K562 (cell line): ENCODE results near the gene MIX23. TPM values are rescaled to one million over a fixed set of nuclear protein-coding genes. Genes with fewer than 3 reads are reported as not detected.

Experiments
- BRF1 ChIP-seq: IDR thresholded peaks from 3 replicates; pipeline ENCODE4 v1.6.1; 2011; ENCODE audit warnings: borderline replicate concordance, mild to moderate bottlenecking; ENCODE audit not compliant: insufficient read length; ENCODE audit errors: extremely low read depth
- CCAR2 ChIP-seq: fragments of 200-400 bp; formaldehyde crosslinking; IDR thresholded peaks from 2 replicates; pipeline ENCODE4 v1.6.1; 2017; ENCODE audit warnings: mild to moderate bottlenecking, low read depth, low read length
- CTCFL ChIP-seq: IDR thresholded peaks from 2 replicates; pipeline ENCODE4 v1.6.1; 2011; ENCODE audit warnings: borderline replicate concordance, low read depth, mild to moderate bottlenecking, moderate library complexity, low read length; ENCODE audit not compliant: insufficient read depth, poor library complexity, severe bottlenecking
- E2F5 ChIP-seq: sonication (generic); formaldehyde crosslinking; IDR thresholded peaks from 2 replicates; pipeline ENCODE4 v1.8.0; 2022; ENCODE audit warnings: mild to moderate bottlenecking, missing genetic modification reagents
- EP400 ChIP-seq: fragments of 450-650 bp; IDR thresholded peaks from 2 replicates; pipeline ENCODE4 v1.6.1; 2017; ENCODE audit warnings: antibody characterized with exemption, mild to moderate bottlenecking, moderate library complexity
- FOXP1 ChIP-seq: sonication (generic); formaldehyde crosslinking; IDR thresholded peaks from 2 replicates; pipeline ENCODE4 v1.8.0; 2022; ENCODE audit warnings: mild to moderate bottlenecking, missing genetic modification reagents
- HDAC3 ChIP-seq: fragments of 450-650 bp; IDR thresholded peaks from 2 replicates; pipeline ENCODE4 v1.6.1; 2018; ENCODE audit warnings: borderline replicate concordance, mild to moderate bottlenecking, moderate library complexity; ENCODE audit not compliant: partially characterized antibody
- HNRNPLL ChIP-seq: fragments of 200-400 bp; formaldehyde crosslinking; IDR thresholded peaks from 2 replicates; pipeline ENCODE4 v1.6.1; 2017; ENCODE audit warnings: low read length, low read depth, mild to moderate bottlenecking; ENCODE audit not compliant: poor library complexity, severe bottlenecking
- JUND ChIP-seq, 2 experiments: IDR thresholded peaks; 2 replicates in 1 of 2; 3 replicates in 1 of 2; pipeline ENCODE4 v1.6.1; 2011; ENCODE audit warnings: borderline replicate concordance in 2 of 2, low read depth in 2 of 2, low read length in 2 of 2, improper control_type of control experiment in 1 of 2, missing biosample characterization in 1 of 2, missing genetic modification characterization in 1 of 2, missing genetic modification reagents in 1 of 2
- KAT2B ChIP-seq: IDR thresholded peaks from one replicate; pipeline ENCODE4 v1.6.1; 2012; ENCODE audit warnings: low read depth, mild to moderate bottlenecking, control low read depth, inconsistent platforms, low read length, moderate library complexity
- KLF10 ChIP-seq: fragments of 250-450 bp; sonication (Bioruptor Pico); IDR thresholded peaks from 2 replicates; pipeline ENCODE4 v1.6.1; 2021; ENCODE audit warnings: matching md5 sums
- KLF13 ChIP-seq: fragments of 450-650 bp; IDR thresholded peaks from 2 replicates; pipeline ENCODE4 v1.6.1; 2016; ENCODE audit warnings: missing genetic modification characterization, low read depth, mild to moderate bottlenecking, missing compliant biosample characterization, moderate library complexity, borderline replicate concordance
- MCM3 ChIP-seq: fragments of 450-650 bp; IDR thresholded peaks from 2 replicates; pipeline ENCODE4 v1.6.1; 2016
- NFATC3 ChIP-seq: fragments of 450-650 bp; IDR thresholded peaks from 2 replicates; pipeline ENCODE4 v1.6.1; 2017; ENCODE audit warnings: mild to moderate bottlenecking
- NFIC ChIP-seq: fragments of 450-650 bp; IDR thresholded peaks from 2 replicates; pipeline ENCODE4 v1.6.1; 2017; ENCODE audit warnings: mild to moderate bottlenecking, inconsistent platforms
- POLR2A ChIP-seq: fragments of 450-650 bp; conservative IDR thresholded peaks from 2 replicates; pipeline ENCODE4 v1.6.1; 2016
- PTRF ChIP-seq: fragments of 450-650 bp; IDR thresholded peaks from 2 replicates; pipeline ENCODE4 v1.6.1; 2016; ENCODE audit warnings: mild to moderate bottlenecking, missing genetic modification characterization, missing compliant biosample characterization
- SRF ChIP-seq, 2 experiments: fragments of 250-450, 450-650 bp in 1 of 2; sonication (Bioruptor Pico) in 1 of 2; sonication (generic) in 1 of 2; formaldehyde crosslinking; IDR thresholded peaks; 2 replicates each; pipeline versions ENCODE4 v1.5.0 to v1.5.1; 2020 to 2022; ENCODE audit warnings: mild to moderate bottlenecking in 1 of 2, missing genetic modification reagents in 1 of 2
- ZNF121 ChIP-seq: sonication (generic); formaldehyde crosslinking; conservative IDR thresholded peaks from 2 replicates; pipeline ENCODE4 v1.8.0; 2022; ENCODE audit warnings: missing genetic modification reagents
- ZNF165 ChIP-seq: fragments of 250-450 bp; sonication (Bioruptor Pico); IDR thresholded peaks from 2 replicates; pipeline ENCODE4 v1.4.0; 2020; ENCODE audit warnings: borderline replicate concordance
- ZNF253 ChIP-seq: fragments of 250-450 bp; sonication (Bioruptor Pico); conservative IDR thresholded peaks from 2 replicates; pipeline ENCODE4 v1.6.1; 2021; ENCODE audit warnings: mild to moderate bottlenecking
- ZNF445 ChIP-seq: fragments of 250-450 bp; sonication (Bioruptor Pico); IDR thresholded peaks from 2 replicates; pipeline ENCODE4 v1.4.0; 2020; ENCODE audit warnings: low read depth, mild to moderate bottlenecking, moderate library complexity
- ZNF644 ChIP-seq: fragments of 200-800 bp; sonication (Bioruptor generic); IDR thresholded peaks from 2 replicates; pipeline ENCODE4 v1.6.1; 2016; ENCODE audit warnings: low read depth, missing genetic modification characterization, missing compliant biosample characterization
- polyA plus RNA-seq, 8 experiments: library from polyadenylated mRNA; depleted of rRNA in 4 of 8; stranded (reverse) in 5 of 8; unstranded in 3 of 8; fragments of >200 nt; fragmentation: Nextera tagmentation in 2 of 8; fragmentation: Illumina TruSeq in 1 of 8; extraction: Ambion mirVana in 2 of 8; extraction: Trizol in 1 of 8; gene quantifications; 2 replicates each; pipeline versions ENCODE4 v1.2.1 to v1.2.3, GENCODE V29; 2011 to 2014; ENCODE audit warnings: inconsistent platforms in 1 of 8, missing spikeins in 1 of 8
- total RNA-seq, 7 experiments: library from RNA; depleted of rRNA in 6 of 7; stranded (reverse); fragments of >200 nt in 6 of 7; fragmentation: Illumina TruSeq in 2 of 7; extraction: Trizol in 2 of 7; gene quantifications; 2 replicates each; pipeline versions ENCODE4 v1.2.1 to v1.2.3, GENCODE V29; 2011 to 2021; ENCODE audit warnings: low replicate concordance in 1 of 7
- TF ChIP-seq, protein P1 (sequence below): sonication (generic); formaldehyde crosslinking; IDR thresholded peaks from 2 replicates; pipeline ENCODE4 v1.9.0; 2022; ENCODE audit warnings: mild to moderate bottlenecking, missing genetic modification reagents

MIX23 gene
- total and polyA plus RNA-seq, 9 of the 15 experiments (the other 6 are each of a cell fraction or from before 2014, with no cell fraction given): 45.5 to 185 (median 106) TPM

- TF ChIP-seq ZNF445 (CRISPR knock-in tag) (no peak), ZNF253 (no peak), JUND (IDR thresholded peaks at IDR 0.05; ENCODE audit: borderline replicate concordance, low read depth, low read length) (peak; percentile 44; the same call in 1 of the 2 replicates), JUND (tag; IDR thresholded peaks at IDR 0.05; ENCODE audit: borderline replicate concordance, low read depth, low read length) (no peak; the same call in 2 of the 3 replicates), KAT2B (no peak), POLR2A (peak; percentile 96), MCM3 (no peak), NFATC3 (no peak), KLF10 (CRISPR knock-in tag) (no peak), KLF13 (tag) (no peak), HNRNPLL (peak; percentile 47), PTRF (tag) (no peak), ZNF121 (CRISPR knock-in tag) (no peak), ZNF644 (no peak), CTCFL (no peak), ZNF165 (CRISPR knock-in tag) (no peak), FOXP1 (CRISPR knock-in tag) (no peak; the same call in 1 of the 2 replicates), EP400 (peak; percentile 93), BRF1 (no peak), HDAC3 (peak; percentile 26), NFIC (peak; percentile 28; the same call in 1 of the 2 replicates), SRF (CRISPR knock-in tag; IDR thresholded peaks at IDR 0.05) (peak in 1 of 2 experiments; percentile 28; a peak in 2 of 4 replicates), E2F5 (CRISPR knock-in tag) (no peak), CCAR2 (no peak)
- TF ChIP-seq, protein P1, sequence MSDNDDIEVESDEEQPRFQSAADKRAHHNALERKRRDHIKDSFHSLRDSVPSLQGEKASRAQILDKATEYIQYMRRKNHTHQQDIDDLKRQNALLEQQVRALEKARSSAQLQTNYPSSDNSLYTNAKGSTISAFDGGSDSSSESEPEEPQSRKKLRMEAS (CRISPR knock-in tag): peak; percentile 66; the same call in 1 of the 2 replicates
Measured at GRCh38 chr3:122415762-122416654, 33.0 kb upstream of the MIX23 start, which contains the start of gene WDR5B (continued).
